VCaP (cell line): Measurements from ENCODE around the gene DYNC2I2.

Source experiments
- H3K27ac ChIP-seq: fragments of 450-650 bp; 2 replicates; pipeline ENCODE4 v1.5.1; 2017
- CTCF ChIP-seq: fragments of 450-650 bp; conservative IDR thresholded peaks from 2 replicates; pipeline ENCODE4 v1.5.1; 2017; ENCODE audit warnings: mild to moderate bottlenecking, moderate library complexity

DYNC2I2 gene

DNA sequence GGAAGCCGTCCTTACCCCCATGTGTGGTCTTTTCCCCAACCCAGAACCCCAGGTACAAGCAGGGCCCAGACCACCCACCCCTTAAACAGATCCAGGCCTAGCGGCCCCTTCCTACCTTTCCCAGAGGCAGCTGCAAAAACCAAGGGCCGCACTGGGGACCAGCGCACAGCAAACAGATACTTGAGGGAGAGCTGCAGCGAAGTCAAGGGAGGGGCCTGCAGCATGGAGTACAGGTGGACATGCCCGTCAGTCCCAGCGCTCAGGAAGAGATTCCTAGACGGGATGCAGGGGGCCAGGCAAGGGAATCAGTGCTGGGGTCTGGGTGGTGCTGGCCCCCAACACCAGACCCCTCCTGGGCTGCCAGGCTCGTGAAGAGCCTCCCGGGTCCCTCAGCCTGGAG, 22.5 kb downstream of the DYNC2I2 start:
- no peak overlapping the region; the same call in 1 of the 2 replicates for H3K27ac ChIP-seq
- no peak for TF ChIP-seq CTCF

GRCh38 chr9:128633601-128634000, 23.0 kb downstream of the DYNC2I2 start:
- TF ChIP-seq CTCF = no peak
- no peak overlapping the region; the same call in 1 of the 2 replicates for H3K27ac ChIP-seq

DNA sequence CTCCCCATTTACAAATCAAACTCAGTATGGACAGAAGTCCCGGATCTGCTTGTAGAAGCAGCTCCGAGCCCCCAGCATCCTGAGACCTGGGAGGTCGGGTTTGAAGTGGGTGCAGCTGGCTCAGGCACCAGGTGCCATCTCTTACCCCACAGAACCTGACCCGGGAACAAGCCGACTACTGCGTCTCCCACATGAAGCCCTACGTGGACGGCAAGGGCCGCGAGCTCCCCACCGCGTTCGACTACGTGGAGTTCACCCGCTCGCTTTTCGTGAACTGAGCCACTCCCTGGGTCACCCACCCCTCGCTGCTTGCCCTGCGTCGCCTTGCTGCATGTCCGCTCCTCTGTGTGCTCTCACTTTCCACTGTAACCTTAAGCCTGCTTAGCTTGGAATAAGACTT, 23.6 kb downstream of the DYNC2I2 start:
- TF ChIP-seq CTCF = no peak
- H3K27ac ChIP-seq = no peak overlapping the region

- H3K27ac ChIP-seq = no peak overlapping the region
- TF ChIP-seq CTCF = no peak
These were observed 24.2 kb downstream of the DYNC2I2 start for GRCh38 chr9:128632486-128632885.

DNA sequence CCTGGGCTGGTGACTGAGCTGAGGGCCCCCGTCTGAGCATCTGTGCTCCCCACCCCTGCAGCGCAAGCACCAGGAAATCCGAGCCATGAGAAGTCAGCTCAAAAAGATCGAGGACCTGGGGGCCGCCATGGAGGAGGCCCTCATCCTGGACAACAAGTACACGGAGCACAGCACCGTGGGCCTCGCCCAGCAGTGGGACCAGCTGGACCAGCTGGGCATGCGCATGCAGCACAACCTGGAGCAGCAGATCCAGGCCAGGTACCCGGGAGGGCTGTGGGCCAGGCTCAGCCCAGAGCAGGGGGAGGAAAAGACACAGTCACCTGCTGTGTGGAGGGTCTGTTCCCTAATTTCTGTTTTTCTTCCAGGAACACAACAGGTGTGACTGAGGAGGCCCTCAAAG, 24.6 kb downstream of the DYNC2I2 start:
- no peak for TF ChIP-seq CTCF
- no peak overlapping the region for H3K27ac ChIP-seq

GRCh38 chr9:128631636-128632035, 25.0 kb downstream of the DYNC2I2 start:
- TF ChIP-seq CTCF = no peak
- H3K27ac ChIP-seq = no peak overlapping the region

DNA sequence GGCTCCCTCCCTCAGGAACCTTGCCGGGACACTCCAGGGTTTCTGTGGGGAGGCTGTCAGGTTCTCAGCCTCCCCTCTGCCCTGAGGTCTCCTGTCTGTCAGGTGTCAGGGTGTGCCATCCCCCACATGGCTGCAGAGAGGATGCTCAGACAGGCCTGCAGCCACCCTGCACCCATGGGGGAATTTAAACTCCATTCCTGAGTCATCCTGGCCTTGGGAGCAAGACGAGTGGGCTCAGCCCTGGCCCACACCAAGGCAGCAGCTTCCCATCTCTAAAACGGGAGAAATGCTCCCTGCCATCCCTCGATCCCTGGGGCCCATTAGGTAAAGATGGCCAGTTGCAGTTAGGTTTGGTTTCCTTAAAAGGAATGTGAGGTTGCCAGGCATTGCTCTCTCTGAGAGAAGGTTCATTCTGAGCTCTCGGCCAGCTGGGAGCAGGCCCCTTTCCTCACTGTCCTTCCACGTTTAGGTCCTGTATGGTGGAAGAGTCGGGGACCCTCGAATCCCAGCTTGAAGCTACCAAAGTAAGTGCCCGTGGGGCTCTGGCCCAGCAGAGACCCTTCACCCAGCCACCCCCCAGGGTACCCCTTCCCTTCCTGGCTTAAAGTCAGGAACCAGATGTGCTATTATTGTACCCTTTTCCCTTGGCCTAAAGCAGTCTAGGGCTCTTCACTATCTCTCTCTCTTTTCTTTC, 26.6 kb downstream of the DYNC2I2 start:
- no peak overlapping the region for H3K27ac ChIP-seq

More for the DNA sequence above, 26.6 kb downstream of the DYNC2I2 start:
- no peak for TF ChIP-seq CTCF
